ENCODE data around the gene VANGL2. TPM values are rescaled to one million over a fixed set of nuclear protein-coding genes. Genes with fewer than 3 reads are reported as not detected.

Gene VANGL2
- polyA plus RNA-seq, 3 donors = 31.7 to 35.3 (median 35.0) TPM

- no peak for DNase-seq (ENCODE audit: extremely low read depth in 1 of 11, low read depth in 9 of 11, low spot score in 4 of 11)
Observed at GRCh38 chr1:160472112-160472511, 71.7 kb downstream of the VANGL2 start.

GRCh38 chr1:160474392-160475242 lies 74.3 kb downstream of the VANGL2 start:
- no peak for DNase-seq (ENCODE audit: extremely low read depth in 1 of 11, low read depth in 9 of 11, low spot score in 4 of 11)

Other genes starting within 250 kb of the VANGL2 start
- under 1 TPM; 0.11 to 0.32 (median 0.12) TPM for gene ATP1A4, start 249.0 kb upstream of the VANGL2 start, polyA plus RNA-seq (ENCODE audit: insufficient read length in 3 of 3)
- under 1 TPM; 0.20 to 0.65 (median 0.33) TPM for gene CASQ1, start 210.0 kb upstream of the VANGL2 start, polyA plus RNA-seq (ENCODE audit: insufficient read length in 3 of 3)
- gene PEA15, start 195.2 kb upstream of the VANGL2 start, polyA plus RNA-seq (ENCODE audit: insufficient read length in 3 of 3) = 100 to 1,000 TPM in 1 of 3 donors, 10 to 100 TPM in 2; 86.8 to 117 (median 99.7) TPM
- 100 to 1,000 TPM; 200 to 285 (median 205) TPM for gene DCAF8, start 138.0 kb upstream of the VANGL2 start, polyA plus RNA-seq (ENCODE audit: insufficient read length in 3 of 3)
- gene PEX19, start 115.4 kb upstream of the VANGL2 start, polyA plus RNA-seq (ENCODE audit: insufficient read length in 3 of 3) = 10 to 100 TPM; 79.0 to 88.5 (median 80.8) TPM
- 100 to 1,000 TPM; 157 to 174 (median 165) TPM for gene COPA, start 57.3 kb upstream of the VANGL2 start, polyA plus RNA-seq (ENCODE audit: insufficient read length in 3 of 3)
- 100 to 1,000 TPM; 150 to 170 (median 150) TPM for gene NCSTN, start 57.2 kb upstream of the VANGL2 start, polyA plus RNA-seq (ENCODE audit: insufficient read length in 3 of 3)
- under 1 TPM; 0.09 to 0.24 (median 0.12) TPM for gene NHLH1, start 33.5 kb upstream of the VANGL2 start, polyA plus RNA-seq (ENCODE audit: insufficient read length in 3 of 3)
- under 1 TPM; 0.04 to 0.11 (median 0.11) TPM for gene SLAMF6, start 122.7 kb downstream of the VANGL2 start, polyA plus RNA-seq (ENCODE audit: insufficient read length in 3 of 3)
- 1 to 10 TPM in 2 of 3 donors, under 1 TPM in 1; 0.85 to 1.3 (median 1.2) TPM for gene CD84, start 178.9 kb downstream of the VANGL2 start, polyA plus RNA-seq (ENCODE audit: insufficient read length in 3 of 3)
- under 1 TPM; 0.04 to 0.19 (median 0.09) TPM for gene SLAMF1, start 246.5 kb downstream of the VANGL2 start, polyA plus RNA-seq (ENCODE audit: insufficient read length in 3 of 3)